NCI-H1105 (cell line): ENCODE results near the gene POGZ.
"Not testable (repeated sequence)": the region's sequence is repeated elsewhere in the genome, so short reads cannot be mapped to it uniquely, and the experiment has no call there.

Source experiments
- DNase-seq: peaks from one replicate; lab custom pipeline; 2025; lab: John Stamatoyannopoulos, UW

POGZ gene

DNA sequence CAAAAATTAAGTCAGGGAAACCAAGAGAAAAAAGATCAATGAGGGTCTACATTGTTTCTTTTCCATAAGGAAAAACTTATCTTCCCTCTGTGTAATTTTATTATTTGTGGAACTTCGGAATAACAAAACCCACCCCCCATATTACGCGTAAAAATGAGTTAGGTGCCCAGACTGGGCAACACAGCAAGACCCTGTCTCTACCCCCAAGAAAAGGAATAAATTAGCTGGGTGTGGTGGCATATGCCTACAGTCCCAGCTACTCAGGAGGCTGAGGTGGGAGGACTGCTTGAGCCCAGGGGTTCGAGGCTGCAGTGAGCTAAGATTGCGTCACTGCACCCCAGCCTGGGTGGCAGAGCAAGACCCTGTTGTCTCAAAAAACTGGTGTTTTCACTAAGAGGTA lies 39.5 kb downstream of the POGZ start:
- no peak for DNase-seq

DNA sequence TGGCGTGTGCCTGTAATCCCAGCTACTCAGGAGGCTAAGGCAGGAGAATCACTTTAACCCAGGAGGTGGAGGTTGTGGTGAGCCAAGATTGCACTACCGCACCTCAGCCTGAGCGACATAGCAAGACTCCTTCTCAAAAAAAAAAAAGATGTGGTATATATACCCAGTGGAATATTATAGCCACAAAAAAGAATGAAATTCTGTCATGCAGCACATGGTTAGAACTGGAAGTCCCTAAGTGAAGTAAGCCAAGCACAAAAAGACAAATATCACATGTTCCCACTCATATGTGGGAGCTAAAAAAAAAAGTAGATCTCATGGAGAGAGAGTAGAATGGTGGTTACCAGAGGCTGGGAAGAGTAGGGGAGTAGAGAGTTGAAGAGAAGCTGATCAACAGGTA lies 41.2 kb downstream of the POGZ start:
- DNase-seq, result no peak

DNA sequence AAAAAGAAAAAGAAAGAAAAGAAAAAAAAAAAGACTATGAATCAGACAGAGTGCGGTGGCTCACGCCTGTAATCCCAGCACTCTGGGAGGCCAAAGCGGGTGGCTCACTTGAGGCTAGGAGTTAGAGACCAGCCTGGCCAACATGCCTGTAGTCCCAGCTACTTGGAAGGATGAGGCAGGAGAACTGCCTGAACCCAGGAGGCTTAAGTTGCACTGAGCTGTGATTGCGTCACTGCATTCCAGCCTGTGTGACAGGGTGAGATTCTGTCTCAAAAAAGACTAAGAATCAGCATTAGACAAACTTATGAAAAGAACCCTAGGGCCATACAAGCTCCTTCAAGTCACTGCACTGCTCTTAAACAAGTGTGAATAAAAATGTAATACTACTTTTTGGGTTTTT lies 43.1 kb downstream of the POGZ start:
- no peak for DNase-seq

DNA sequence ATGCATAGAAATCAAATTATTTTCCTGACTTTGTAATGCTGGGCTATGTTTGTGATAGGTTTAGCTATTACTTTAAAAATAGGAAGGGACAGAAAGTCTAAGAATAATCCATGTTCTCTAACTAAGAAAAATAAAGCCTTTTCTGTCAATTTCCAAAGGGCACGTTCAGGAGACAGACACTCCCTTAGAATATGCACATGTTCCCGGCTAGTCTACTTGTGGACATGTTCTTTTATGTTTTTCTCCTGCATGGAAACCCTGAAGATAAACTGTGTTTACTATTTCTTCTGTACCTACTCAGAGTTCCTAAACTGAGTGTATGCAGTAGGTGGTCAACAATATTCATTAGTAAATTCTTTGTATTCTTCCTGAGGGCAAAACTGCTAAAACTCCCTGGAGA lies 47.4 kb downstream of the POGZ start:
- DNase-seq, result no peak

DNA sequence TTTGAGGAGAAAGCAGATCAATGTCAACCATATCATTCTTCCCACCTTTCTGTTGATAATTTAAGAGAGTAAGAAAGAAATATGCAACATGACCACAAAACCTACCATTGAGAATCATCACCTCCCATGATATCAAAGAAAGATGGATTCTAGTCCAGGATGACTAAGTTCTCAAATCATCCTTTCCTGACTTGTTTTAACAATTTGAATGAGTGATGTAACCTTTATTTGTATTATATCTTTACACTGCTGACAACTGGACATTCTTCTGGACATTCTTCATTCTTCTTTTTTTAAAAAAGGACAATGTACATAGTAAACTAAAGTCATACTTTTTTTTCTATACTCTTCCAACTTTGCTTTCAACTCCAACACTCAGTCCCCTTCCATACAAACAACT lies 50.4 kb downstream of the POGZ start:
- DNase-seq, result no peak

DNA sequence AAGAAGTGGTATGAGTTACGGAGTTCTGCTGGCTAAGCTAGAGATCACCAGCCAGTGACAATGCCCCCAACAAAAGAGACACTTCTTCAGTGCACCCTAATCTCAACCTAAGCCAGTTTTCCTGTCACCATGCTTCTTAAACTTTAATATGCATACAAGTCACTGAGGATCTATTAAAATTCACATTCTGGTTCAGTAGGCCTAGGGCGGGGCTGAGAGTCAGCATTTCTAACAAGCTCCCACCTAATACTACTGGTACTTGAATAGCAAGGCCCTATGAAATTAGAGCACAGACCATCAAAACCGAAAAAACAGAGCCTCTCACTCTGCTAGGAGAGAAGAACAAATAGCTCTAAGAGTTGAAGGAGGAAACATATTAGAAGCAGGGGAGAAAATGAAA lies 52.0 kb downstream of the POGZ start:
- no peak for DNase-seq

DNA sequence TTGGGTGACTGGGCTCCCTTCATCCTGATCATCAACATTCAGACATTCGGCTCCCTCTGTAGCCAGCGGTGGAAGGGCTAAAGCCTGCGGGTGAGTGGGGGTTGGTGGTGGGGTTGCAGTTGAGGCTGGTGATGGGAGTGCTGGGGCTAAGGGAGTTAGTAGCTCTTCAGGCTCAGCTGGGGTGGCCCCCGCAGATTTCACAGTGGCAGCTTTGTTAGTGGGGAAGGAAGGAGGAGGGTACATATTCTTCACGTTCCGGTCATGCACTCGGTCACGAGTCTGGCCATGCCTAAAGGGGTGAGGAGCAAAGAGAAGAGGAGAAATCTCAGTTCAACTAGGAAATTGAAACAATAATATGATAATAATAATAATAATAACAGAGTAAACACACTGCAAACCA lies 53.1 kb downstream of the POGZ start:
- DNase-seq, result no peak

DNA sequence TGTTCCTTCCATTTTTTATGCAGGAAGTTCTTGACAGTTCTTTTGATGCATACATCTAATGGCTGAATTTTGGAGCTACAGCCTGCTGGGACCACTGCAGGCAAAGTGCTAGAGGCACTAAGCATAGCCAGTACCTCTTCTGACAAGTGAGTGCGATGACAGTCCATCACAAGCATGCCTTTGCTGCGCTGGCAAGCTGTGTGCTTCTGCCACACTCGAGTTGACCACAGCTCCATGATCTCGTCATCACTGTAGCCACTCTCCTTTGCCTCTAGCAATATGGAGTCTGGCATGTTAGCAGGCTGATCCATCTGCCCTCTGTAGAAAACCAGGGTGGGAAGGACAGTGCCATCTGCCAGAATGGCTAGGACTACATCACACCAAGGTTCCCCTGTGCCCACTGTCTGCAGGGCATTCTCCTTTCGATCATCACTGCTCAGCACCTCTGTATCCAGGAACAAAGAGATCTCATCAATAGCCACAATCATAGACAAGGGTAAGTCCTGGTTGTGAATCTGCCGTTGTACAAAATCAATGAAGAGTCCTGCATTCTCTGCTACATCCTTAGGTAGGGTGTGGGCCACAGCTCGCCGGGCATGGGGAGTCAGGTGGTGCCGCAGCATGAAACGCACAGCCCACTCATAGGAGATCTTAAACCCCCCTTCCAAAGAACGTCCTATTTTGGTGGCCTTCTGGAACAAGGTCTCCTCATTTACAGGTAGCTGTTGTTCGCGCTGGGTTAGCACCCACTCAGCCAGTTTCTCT lies 53.9 kb downstream of the POGZ start:
- no peak for DNase-seq

DNA sequence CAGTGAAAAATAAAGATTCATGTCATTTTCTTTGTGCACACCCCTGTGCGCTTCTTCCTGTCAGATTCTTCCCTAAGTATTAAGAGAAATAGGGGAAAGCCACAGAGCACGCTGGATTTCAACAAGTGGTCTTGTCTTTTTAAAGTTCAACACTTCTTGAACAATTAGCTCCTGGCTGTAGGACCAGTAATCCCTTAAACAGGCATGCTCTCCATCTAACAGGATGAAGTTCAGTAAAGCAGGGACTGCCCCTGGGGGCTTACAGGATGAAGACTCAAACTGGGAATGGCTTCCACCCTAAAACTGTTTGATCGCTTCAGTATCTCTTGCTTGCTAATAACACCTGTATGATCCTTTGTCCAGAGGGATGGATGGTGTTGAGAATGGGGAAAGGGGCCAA lies 55.7 kb downstream of the POGZ start:
- no peak for DNase-seq

DNA sequence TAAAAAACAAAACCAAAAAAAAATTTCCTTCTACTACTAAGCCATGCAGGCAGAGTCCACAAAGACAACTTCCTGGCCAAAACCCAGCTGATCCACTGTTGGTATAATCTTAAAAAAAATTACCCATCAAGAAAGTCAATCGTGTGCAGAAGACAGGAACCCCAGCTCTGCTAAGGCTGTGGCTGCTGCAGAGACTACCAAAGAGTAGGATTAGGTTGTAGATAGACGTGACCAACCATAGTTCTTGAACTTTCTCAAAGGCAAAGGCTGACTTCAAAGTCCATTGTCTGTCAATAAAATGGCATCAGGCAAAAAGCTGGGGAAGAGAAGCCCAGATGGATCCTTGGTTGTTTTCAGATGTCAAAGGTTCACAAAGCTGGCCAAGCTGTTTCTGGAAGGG lies 56.5 kb downstream of the POGZ start:
- DNase-seq, result no peak

DNA sequence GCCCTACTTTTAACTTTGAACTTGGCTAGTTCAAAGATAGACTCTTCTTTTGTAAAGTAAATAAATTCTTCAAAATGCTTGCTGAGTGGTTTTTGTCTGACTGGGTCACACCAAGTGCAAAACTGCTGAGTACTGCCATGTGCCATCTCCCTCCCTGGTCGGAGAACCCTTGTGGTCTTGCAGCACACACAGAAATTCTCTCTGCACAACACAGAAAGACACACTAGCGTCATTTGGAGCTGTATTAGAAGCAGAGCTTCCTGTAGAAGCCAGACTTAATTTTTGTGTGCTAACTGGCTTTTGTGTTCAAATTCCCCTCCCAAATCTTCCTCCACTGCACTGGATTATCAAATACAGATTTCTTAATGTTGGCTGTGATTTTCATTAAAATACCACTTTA lies 57.4 kb downstream of the POGZ start:
- DNase-seq, result no peak

DNA sequence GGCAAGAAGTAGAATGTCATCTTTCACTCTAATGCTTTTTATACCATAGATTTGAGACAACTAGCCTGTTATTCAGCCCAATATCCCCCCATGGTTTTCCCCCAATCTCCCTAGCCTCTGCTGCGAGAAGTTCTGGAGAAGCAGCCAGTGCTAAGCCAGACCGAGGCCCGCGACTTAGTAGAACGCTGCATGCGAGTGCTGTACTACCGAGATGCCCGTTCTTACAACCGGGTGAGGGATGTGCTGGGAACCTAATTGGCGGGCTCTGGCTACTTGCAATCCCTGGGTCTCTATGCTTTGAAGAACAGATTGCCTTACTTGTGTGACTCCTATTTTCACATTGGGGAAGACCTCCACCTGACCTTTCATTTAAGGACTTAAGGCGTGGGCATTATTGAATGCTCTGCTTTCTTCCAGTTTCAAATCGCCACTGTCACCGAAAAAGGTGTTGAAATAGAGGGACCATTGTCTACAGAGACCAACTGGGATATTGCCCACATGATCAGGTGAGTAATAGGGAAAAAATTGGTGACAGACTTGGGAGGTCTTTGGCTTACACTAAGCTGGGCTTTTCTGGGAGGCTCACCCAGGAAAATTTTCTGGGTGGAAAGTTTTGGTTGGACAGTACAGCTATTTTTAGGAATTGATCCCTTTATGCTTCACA lies 58.0 kb downstream of the POGZ start:
- DNase-seq, result no peak

DNA sequence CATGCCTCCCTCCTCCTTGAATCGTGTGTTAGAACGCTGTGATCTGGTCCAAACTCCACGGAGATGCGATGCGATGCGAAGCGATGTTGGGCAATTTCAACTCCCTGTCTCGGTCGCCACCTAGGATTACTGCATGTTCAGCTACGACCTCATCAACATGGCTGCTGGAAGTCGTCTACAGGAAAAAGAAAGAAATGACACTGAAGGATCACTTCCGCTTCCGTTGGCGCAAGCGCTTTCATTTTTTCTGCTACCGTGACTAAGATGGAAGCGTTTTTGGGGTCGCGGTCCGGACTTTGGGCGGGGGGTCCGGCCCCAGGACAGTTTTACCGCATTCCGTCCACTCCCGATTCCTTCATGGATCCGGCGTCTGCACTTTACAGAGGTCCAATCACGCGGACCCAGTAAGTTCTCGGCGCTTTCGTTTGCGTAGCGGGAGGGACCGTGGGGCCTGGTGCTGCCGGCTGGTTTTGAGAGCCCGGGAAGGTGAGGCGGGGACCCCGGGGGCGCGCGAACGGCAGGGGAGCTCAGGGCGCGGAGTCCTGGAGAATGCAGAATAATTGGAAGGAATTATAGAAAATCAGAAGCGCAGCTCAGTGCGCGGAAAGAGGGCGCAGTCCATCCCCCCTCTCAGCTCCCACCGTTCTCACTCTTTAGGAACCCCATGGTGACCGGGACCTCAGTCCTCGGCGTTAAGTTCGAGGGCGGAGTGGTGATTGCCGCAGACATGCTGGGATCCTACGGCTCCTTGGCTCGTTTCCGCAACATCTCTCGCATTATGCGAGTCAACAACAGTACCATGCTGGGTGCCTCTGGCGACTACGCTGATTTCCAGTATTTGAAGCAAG lies 59.7 kb downstream of the POGZ start, which contains the start of gene PSMB4:
TSS of gene PSMB4 (plus strand) at position 250 of the 848 bp plus-strand sequence. CDS start at position 265, 15 bp downstream.
- peak; percentile 77 for DNase-seq

DNA sequence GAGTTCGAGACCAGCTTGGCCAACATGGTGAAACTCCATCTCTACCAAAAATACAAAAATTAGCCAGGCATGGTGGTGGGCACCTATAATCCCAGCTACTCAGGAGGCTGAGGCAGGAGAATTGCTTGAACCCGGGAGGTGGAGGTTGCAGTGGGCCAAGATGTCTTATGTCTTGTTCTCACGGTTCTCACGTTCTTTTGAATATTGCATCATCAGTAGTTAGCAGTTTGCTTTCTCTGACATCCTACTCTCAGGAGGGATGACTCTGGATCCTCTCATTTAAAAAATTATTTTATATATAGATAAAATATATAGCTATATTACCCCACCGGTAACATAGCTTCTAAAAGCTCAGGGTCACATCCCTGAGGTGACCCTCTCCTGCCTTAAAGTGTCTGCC lies 63.0 kb downstream of the POGZ start:
- not testable (repeated sequence) for DNase-seq

DNA sequence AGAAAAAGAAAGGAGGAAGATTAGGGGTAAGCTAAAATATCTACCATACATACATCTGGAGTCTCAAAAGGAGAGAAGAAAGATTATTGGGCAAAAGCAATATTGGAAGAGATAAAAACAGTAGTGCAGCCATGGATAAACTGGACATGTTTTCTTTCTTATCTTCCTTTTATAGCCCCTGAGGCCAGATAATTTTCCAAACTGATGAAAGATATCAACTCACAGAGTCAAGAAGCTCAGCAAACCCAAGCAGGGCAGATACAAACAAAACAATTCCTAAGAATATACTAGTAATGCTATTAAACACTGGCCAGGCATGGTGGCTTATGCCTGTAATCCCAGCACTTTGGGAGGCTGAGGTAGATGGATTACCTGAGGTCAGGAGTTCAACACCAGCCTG lies 65.7 kb downstream of the POGZ start:
- DNase-seq, result no peak

DNA sequence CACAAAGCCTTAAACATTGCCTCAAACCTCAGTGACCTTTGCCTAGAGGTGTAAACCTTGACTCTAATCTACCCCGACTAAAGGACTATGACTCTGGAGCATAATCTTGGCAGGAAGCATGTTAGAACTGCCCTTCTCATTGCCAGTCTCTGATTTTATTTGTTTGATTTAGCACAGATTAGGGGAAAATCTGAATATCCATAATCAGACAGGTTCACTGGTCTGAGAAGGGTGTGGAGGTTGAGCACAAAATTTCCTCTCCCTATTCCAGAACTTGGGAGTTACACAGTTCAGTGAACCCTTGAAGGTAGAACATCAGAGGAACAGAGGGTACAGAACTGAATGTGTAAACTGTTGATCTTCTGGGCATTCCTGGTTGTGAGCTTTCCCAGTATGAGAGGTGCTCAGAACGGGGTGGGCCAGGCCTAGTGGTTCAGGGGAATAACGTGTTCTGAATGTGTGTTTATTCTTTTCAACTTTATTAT lies 68.2 kb downstream of the POGZ start:
- DNase-seq, result no peak

DNA sequence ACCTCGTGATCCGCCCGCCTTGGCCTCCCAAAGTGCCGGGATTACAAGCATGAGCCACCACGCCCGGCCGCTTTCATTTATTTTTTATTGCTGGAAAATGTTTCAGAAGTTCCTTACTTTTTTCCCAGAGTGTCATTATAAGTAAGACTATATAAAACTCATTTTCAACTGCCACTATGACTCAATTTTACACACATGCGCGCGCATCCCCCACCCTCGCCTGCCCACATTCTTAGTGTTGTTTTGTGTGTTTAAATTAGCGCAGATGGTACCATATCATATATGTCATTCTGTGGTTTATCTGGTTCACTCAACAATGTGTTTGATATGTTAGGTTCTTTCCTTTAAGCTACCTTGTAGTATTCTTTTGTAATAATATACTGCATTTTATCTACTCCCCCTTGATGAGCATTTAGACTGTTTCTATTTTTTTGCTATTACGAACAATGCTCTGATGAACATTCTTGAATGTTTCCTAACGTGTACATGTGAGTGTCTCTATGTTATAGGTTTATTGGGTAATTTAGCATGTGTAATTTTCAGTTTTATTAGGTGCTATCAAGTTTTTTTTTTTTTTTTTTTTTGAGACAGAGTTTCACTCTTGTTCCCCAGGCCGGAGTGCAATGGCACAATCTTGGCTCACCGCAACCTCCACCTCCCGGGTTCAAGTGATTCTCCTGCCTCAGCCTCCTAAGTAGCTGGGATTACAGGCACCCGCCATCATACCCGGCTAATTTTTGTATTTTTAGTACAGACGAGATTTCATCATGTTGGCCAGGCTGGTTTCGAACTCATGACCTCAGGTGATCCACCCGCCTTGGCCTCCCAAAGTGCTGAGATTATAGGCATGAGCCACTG lies 68.8 kb downstream of the POGZ start:
- DNase-seq, result not testable (repeated sequence)

DNA sequence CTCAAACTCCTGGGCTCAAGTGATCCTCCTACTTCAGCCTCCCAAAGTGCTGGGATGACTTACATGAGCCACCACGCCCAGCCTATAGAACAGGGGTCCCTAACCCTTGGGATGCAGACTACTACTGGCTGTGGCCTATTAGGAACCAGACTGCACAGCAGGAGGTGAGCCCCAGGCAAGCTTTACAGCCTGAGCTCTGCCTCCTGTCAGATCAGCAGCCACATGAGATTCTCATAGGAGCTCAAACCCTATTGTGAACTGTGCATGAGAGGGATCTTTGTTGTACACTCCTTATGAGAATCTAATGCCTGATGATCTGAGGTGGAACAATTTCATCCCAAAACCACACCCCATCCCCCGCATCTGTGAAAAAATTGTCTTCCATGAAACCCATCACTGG lies 73.3 kb downstream of the POGZ start:
- DNase-seq, result no peak

DNA sequence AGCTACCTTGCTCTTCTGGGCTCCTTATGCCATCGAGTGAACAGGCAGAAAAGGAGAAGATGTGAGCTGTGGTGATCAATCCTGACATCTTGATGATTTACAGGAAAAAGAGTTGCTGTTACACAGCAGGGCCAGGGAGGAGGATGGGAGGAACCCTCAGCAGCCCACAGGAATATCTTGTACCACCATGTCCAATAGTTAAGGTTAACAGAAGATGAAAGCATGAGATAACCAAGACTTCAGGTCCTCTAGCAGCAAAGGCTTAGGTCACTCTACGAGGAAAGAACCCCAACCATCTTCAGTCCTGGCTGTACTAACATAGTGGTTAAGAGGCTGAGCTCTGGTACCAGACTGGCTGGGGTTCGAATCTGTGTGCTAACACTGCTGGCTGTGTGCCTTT lies 74.7 kb downstream of the POGZ start:
- no peak for DNase-seq

DNA sequence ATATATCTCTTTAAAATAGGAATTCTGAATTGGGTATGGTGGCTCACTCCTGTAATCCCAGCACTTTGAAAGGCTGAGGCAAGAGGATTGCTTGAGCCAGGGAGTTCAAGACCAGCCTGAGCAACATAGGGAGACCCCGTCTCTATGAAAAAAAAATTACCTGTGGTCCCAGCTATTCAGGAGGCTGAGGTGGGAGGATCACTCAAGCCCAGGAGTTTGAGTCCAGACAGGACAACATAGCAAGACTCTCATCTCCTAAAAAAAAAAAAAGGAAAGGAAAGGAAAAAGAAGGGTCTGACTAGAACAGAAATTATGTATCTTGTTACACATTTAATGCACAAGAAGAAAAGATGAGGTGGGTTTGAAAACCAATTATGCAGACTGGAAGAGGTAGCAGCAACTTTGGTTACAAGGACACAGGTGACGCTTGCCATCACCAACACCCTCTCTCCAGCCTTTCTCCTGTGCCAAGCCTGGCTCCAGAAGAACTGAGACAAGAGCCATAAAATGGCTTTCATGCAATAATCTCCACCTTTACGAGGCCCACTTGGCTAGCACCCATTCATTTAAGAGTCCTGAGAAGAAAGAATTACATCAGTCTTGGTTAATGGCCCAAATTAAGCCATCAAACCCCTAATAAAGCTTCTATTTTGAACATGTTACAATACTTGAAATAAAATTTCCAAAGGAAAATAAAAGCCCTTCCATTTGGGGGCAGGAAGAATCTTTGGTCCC lies 82.0 kb downstream of the POGZ start:
- DNase-seq, result peak; percentile 8

DNA sequence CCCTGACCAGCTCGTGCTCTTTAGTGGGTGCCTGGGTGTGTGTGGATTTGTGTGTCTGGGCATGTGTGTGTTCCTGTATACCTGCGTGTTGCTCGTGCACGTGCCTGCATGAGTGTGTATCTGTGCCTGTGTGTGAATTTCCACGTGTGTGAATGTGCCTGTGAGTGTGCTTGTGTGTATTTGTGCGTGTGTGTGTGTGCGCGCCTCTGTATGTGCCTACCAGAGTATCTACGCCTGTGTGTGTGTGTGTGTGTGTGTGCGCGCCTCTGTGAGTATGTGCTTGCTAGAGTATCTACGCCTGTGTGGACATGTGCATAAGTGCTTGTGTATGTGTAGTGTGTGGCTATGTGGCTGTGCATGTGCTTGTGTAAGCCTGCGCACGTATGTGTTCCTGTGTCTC lies 86.1 kb downstream of the POGZ start:
- no peak for DNase-seq
